SK-N-SH (cell line): ENCODE measurements around the gene AKAP12. TPM values are rescaled to one million over a fixed set of nuclear protein-coding genes. Genes with fewer than 3 reads are reported as not detected.

Source experiments
- CTCF ChIA-PET: fragments of 300-600, 350-600 bp; formaldehyde crosslinking; extraction: SDS; loops from one replicate; lab custom pipeline; 2021; lab: Yijun Ruan, JAX
- POLR2A ChIA-PET: fragments of 350-600 bp; sonication (Branson Sonifier 250); formaldehyde crosslinking; extraction: SDS; loops from one replicate; lab custom pipeline; 2020; ENCODE audit warnings: antibody characterized with exemption, inconsistent platforms; lab: Yijun Ruan, JAX
- DNase-seq: peaks from one replicate; pipeline ENCODE4 v3.0.0; 2012
- H2AFZ ChIP-seq: fragments of 200-600 bp; sonication (generic); 2 replicates; pipeline ENCODE4 v1.8.1; 2016; ENCODE audit warnings: antibody characterized with exemption, mild to moderate bottlenecking, low read depth
- H3F3A ChIP-seq: fragments of 200-600 bp; sonication (generic); replicated peaks from 2 replicates; pipeline ENCODE3; 2016; ENCODE audit warnings: antibody characterized with exemption, mild to moderate bottlenecking; ENCODE audit not compliant: insufficient read depth
- H3K27ac ChIP-seq, 2 experiments: fragments of 200-500 bp in 1 of 2; fragments of 200-600 bp in 1 of 2; sonication (Bioruptor generic) in 1 of 2; sonication (generic), shearing (Covaris generic) in 1 of 2; 2 replicates each; pipeline versions ENCODE4 v1.5.1 to v1.6.1; 2014 to 2016; ENCODE audit warnings: low read depth in 2 of 2, inconsistent platforms in 1 of 2, low read length in 1 of 2, mild to moderate bottlenecking in 1 of 2, mixed read lengths in 1 of 2
- H3K27me3 ChIP-seq: fragments of 200-600 bp; sonication (generic), shearing (Covaris generic); 2 replicates; pipeline ENCODE4 v1.6.1; 2016; ENCODE audit warnings: mixed run types; ENCODE audit not compliant: insufficient read depth
- H3K36me3 ChIP-seq, 2 experiments: fragments of 200-500 bp in 1 of 2; fragments of 200-600 bp in 1 of 2; sonication (Bioruptor generic) in 1 of 2; sonication (generic) in 1 of 2; replicated peaks in 1 of 2; 2 replicates each; pipeline versions ENCODE3 to v1.5.1; 2014 to 2016; ENCODE audit warnings: low read length in 1 of 2, mild to moderate bottlenecking in 1 of 2; ENCODE audit not compliant: insufficient read depth in 2 of 2, control insufficient read depth in 1 of 2
- H3K4me1 ChIP-seq, 2 experiments: fragments of 200-500 bp in 1 of 2; fragments of 200-600 bp in 1 of 2; sonication (Bioruptor generic) in 1 of 2; sonication (generic), shearing (Covaris generic) in 1 of 2; 2 replicates each; pipeline versions ENCODE4 v1.5.1 to v1.6.1; 2014 to 2016; ENCODE audit warnings: low read depth in 1 of 2, low read length in 1 of 2, mixed run types in 1 of 2; ENCODE audit not compliant: insufficient read depth in 2 of 2, control insufficient read depth in 1 of 2
- H3K4me2 ChIP-seq: fragments of 200-600 bp; sonication (generic), shearing (Covaris generic); 2 replicates; pipeline ENCODE4 v1.6.1; 2017; ENCODE audit warnings: mixed run types
- H3K4me3 ChIP-seq, 2 experiments: fragments of 200-500 bp in 1 of 2; fragments of 200-600 bp in 1 of 2; sonication (Bioruptor generic) in 1 of 2; sonication (generic), shearing (Covaris generic) in 1 of 2; 2 replicates each; pipeline versions ENCODE4 v1.5.1 to v1.8.1; 2014 to 2016; ENCODE audit warnings: low read depth in 2 of 2, inconsistent platforms in 1 of 2, low read length in 1 of 2, mild to moderate bottlenecking in 1 of 2, mixed read lengths in 1 of 2, moderate library complexity in 1 of 2
- H3K79me2 ChIP-seq: fragments of 200-600 bp; sonication (generic); 2 replicates; pipeline ENCODE4 v1.8.1; 2017; ENCODE audit warnings: mild to moderate bottlenecking; ENCODE audit not compliant: insufficient read depth
- H3K9ac ChIP-seq: fragments of 200-600 bp; sonication (generic); 2 replicates; pipeline ENCODE4 v1.6.1; 2017; ENCODE audit warnings: mixed run types
- H3K9me2 ChIP-seq: fragments of 200-600 bp; sonication (generic); 2 replicates; pipeline ENCODE4 v1.6.1; 2017; ENCODE audit warnings: mixed run types
- H3K9me3 ChIP-seq: fragments of 200-600 bp; sonication (generic); 2 replicates; pipeline ENCODE4 v1.6.1; 2017; ENCODE audit warnings: mixed run types, mild to moderate bottlenecking, moderate library complexity
- H4K20me1 ChIP-seq: fragments of 200-600 bp; sonication (generic); 2 replicates; pipeline ENCODE4 v1.6.1; 2017; ENCODE audit warnings: mild to moderate bottlenecking, mixed run types; ENCODE audit not compliant: insufficient read depth
- CHD2 ChIP-seq: fragments of 150-350 bp; IDR thresholded peaks from 2 replicates; pipeline ENCODE4 v1.6.1; 2018; ENCODE audit warnings: low read length; ENCODE audit not compliant: partially characterized antibody
- ELF1 ChIP-seq: IDR thresholded peaks from 2 replicates; pipeline ENCODE4 v1.4.0; 2012
- EP300 ChIP-seq, 2 experiments: IDR thresholded peaks; 2 replicates each; pipeline versions ENCODE4 v1.4.0 to v1.6.1; 2012; ENCODE audit warnings: borderline replicate concordance in 1 of 2, low read depth in 1 of 2, low read length in 1 of 2
- FOSL2 ChIP-seq: IDR thresholded peaks from 2 replicates; pipeline ENCODE4 v1.4.0; 2012; ENCODE audit warnings: low read depth, mild to moderate bottlenecking, moderate library complexity, borderline replicate concordance
- FOXJ3 ChIP-seq: sonication (generic); formaldehyde crosslinking; IDR thresholded peaks from 2 replicates; pipeline ENCODE4 v1.5.1; 2020; ENCODE audit warnings: mild to moderate bottlenecking, missing genetic modification reagents
- FOXM1 ChIP-seq: IDR thresholded peaks from 2 replicates; pipeline ENCODE4 v1.4.0; 2012; ENCODE audit warnings: low read depth, mild to moderate bottlenecking
- GABPA ChIP-seq: IDR thresholded peaks from 2 replicates; pipeline ENCODE4 v1.4.0; 2012; ENCODE audit warnings: low read depth, mild to moderate bottlenecking
- GATA2 ChIP-seq: sonication (generic); formaldehyde crosslinking; IDR thresholded peaks from 2 replicates; pipeline ENCODE4 v1.5.0; 2020; ENCODE audit warnings: mild to moderate bottlenecking, missing genetic modification reagents
- MEF2A ChIP-seq: IDR thresholded peaks from 2 replicates; pipeline ENCODE4 v1.4.0; 2012; ENCODE audit warnings: low read depth, borderline replicate concordance
- NFIC ChIP-seq: IDR thresholded peaks from 2 replicates; pipeline ENCODE4 v1.4.0; 2012; ENCODE audit warnings: borderline replicate concordance
- RCOR1 ChIP-seq: fragments of 150-350 bp; IDR thresholded peaks from 2 replicates; pipeline ENCODE4 v1.6.1; 2017; ENCODE audit warnings: antibody characterized with exemption, low read length
- RXRA ChIP-seq: IDR thresholded peaks from 2 replicates; pipeline ENCODE4 v1.4.0; 2012; ENCODE audit warnings: low read depth, mild to moderate bottlenecking, borderline replicate concordance
- SIN3A ChIP-seq: IDR thresholded peaks from 2 replicates; pipeline ENCODE4 v1.6.1; 2012; ENCODE audit warnings: low read depth, mild to moderate bottlenecking, low read length, moderate library complexity, borderline replicate concordance
- TAF1 ChIP-seq: IDR thresholded peaks from 2 replicates; pipeline ENCODE4 v1.6.1; 2012; ENCODE audit warnings: low read depth, mild to moderate bottlenecking, low read length, moderate library complexity, borderline replicate concordance
- TCF12 ChIP-seq: IDR thresholded peaks from 2 replicates; pipeline ENCODE4 v1.4.0; 2012
- TEAD4 ChIP-seq: IDR thresholded peaks from 2 replicates; pipeline ENCODE4 v1.4.0; 2012; ENCODE audit warnings: mild to moderate bottlenecking, borderline replicate concordance; ENCODE audit not compliant: insufficient read depth
- YY1 ChIP-seq: IDR thresholded peaks from 2 replicates; pipeline ENCODE4 v1.4.0; 2012; ENCODE audit warnings: low read depth, mild to moderate bottlenecking
- WGBS: methylation state at CpG from one replicate; pipeline ENCODE4 v1.1.6; 2017; ENCODE audit warnings: low lambda C conversion rate; 5-methylcytosine and 5-hydroxymethylcytosine counted together
- polyA plus RNA-seq, 3 experiments: library from polyadenylated mRNA; depleted of rRNA; stranded (reverse); fragments of >200 nt; gene quantifications; 2 replicates each; pipeline ENCODE4 v1.2.3, GENCODE V29; 2012
- TF ChIP-seq, protein P1 (sequence below): fragments of 150-350 bp; IDR thresholded peaks from 2 replicates; pipeline ENCODE4 v1.6.1; 2017; ENCODE audit warnings: antibody characterized with exemption, low read length, low read depth, borderline replicate concordance
- TF ChIP-seq, protein P2 (sequence below): fragments of 150-350 bp; IDR thresholded peaks from 2 replicates; pipeline ENCODE4 v1.6.1; 2016; ENCODE audit warnings: mild to moderate bottlenecking, low read depth, low read length
- TF ChIP-seq, protein P3 (sequence below): IDR thresholded peaks from 2 replicates; pipeline ENCODE4 v1.6.1; 2012; ENCODE audit warnings: mild to moderate bottlenecking, low read depth, low read length, moderate library complexity

AKAP12 gene
- polyA plus RNA-seq, 1 of the 3 experiments (the other 2 are of a cell fraction): 46.5 TPM

DNA sequence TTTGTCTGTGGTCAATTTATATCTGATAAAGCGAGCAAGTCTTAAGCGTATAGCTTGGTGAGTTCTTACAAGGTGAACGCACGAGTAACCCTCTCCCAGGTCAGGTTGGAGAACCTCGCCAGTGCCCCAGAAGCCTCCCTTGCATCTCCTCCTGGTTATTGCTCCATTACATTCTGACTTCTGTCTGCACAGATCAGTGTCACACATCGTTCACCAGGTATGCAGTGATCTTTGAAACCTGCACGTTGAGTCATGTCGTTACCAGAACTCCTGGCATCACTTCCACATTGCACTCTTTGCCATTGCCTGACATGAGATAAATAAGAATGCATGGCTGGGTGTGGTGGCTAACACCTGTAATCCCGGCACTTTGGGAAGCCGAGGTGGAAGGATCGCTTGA lies 44.2 kb downstream of the AKAP12 start (continued):
- TF ChIP-seq FOXM1: no peak
- TF ChIP-seq, protein P1, sequence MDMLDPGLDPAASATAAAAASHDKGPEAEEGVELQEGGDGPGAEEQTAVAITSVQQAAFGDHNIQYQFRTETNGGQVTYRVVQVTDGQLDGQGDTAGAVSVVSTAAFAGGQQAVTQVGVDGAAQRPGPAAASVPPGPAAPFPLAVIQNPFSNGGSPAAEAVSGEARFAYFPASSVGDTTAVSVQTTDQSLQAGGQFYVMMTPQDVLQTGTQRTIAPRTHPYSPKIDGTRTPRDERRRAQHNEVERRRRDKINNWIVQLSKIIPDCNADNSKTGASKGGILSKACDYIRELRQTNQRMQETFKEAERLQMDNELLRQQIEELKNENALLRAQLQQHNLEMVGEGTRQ: no peak
- TF ChIP-seq FOXJ3 (CRISPR knock-in tag): no peak
- TF ChIP-seq TEAD4: no peak

DNA sequence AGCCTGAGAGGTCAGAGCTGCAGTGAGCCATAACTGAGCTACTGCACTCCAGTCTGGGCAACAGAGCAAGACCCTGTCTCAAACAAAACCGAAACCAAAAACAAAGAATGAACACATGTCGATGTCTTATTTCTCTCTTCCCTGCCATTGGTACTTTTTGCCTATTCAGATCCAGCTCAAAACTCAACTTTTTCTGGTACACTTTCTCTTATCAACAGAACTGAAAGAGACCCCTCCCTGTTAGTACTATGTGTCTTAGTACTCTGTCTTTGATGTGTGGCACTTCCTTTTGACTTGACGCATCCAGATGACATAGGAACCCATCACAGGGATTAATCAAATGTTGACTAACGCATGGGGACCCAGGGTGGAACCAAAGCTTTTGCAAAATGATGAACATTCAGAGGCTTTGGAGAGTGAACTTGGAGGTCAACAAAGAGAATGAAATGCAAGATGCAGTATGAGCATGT lies 44.8 kb downstream of the AKAP12 start:
- peaks cover 6% of the 10 kb centered on the region for H3F3A ChIP-seq
- H3K4me2 ChIP-seq: peak overlapping the region; percentile 30; the same call in 1 of the 2 replicates
- TF ChIP-seq SIN3A (no peak), NFIC (no peak), FOSL2 (no peak), CHD2 (no peak), RCOR1 (no peak), FOXJ3 (CRISPR knock-in tag) (no peak), GABPA (no peak), GATA2 (no peak), MEF2A (no peak), TEAD4 (no peak), YY1 (no peak), TAF1 (no peak), TCF12 (no peak), EP300 (IDR thresholded peaks at IDR 0.05; ENCODE audit: borderline replicate concordance in 1 of 2, low read depth in 1 of 2, low read length in 1 of 2) (no peak), RXRA (no peak), ELF1 (no peak)
- TF ChIP-seq, protein P2, sequence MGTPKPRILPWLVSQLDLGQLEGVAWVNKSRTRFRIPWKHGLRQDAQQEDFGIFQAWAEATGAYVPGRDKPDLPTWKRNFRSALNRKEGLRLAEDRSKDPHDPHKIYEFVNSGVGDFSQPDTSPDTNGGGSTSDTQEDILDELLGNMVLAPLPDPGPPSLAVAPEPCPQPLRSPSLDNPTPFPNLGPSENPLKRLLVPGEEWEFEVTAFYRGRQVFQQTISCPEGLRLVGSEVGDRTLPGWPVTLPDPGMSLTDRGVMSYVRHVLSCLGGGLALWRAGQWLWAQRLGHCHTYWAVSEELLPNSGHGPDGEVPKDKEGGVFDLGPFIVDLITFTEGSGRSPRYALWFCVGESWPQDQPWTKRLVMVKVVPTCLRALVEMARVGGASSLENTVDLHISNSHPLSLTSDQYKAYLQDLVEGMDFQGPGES: no peak
- TF ChIP-seq, protein P3, sequence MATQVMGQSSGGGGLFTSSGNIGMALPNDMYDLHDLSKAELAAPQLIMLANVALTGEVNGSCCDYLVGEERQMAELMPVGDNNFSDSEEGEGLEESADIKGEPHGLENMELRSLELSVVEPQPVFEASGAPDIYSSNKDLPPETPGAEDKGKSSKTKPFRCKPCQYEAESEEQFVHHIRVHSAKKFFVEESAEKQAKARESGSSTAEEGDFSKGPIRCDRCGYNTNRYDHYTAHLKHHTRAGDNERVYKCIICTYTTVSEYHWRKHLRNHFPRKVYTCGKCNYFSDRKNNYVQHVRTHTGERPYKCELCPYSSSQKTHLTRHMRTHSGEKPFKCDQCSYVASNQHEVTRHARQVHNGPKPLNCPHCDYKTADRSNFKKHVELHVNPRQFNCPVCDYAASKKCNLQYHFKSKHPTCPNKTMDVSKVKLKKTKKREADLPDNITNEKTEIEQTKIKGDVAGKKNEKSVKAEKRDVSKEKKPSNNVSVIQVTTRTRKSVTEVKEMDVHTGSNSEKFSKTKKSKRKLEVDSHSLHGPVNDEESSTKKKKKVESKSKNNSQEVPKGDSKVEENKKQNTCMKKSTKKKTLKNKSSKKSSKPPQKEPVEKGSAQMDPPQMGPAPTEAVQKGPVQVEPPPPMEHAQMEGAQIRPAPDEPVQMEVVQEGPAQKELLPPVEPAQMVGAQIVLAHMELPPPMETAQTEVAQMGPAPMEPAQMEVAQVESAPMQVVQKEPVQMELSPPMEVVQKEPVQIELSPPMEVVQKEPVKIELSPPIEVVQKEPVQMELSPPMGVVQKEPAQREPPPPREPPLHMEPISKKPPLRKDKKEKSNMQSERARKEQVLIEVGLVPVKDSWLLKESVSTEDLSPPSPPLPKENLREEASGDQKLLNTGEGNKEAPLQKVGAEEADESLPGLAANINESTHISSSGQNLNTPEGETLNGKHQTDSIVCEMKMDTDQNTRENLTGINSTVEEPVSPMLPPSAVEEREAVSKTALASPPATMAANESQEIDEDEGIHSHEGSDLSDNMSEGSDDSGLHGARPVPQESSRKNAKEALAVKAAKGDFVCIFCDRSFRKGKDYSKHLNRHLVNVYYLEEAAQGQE: no peak
- H3K4me3 ChIP-seq: no peak overlapping the region
- no peaks in the 10 kb centered on the region for H3K9me2 ChIP-seq
- no peaks in the 10 kb centered on the region for H3K36me3 ChIP-seq
- peaks cover 5 to 10% of the 10 kb centered on the region in 2 experiments; a peak in 3 of 4 replicates for H3K4me1 ChIP-seq
- H3K27ac ChIP-seq: peak overlapping the region; percentile 4 to 77; a peak in 2 of 4 replicates
- peaks cover 70% of the 10 kb centered on the region for H3K79me2 ChIP-seq
- 0 out of 2 replicates have a peak overlapping the region, but pooled peaks have one; percentile 19 for H3K9ac ChIP-seq
- H2AFZ ChIP-seq: no peak overlapping the region
- CTCF ChIA-PET: interaction anchor here (1.0 kb wide), 1 partner anchor 40 kb away, joined by 3 read pairs; no protein-coding TSS in a partner anchor
- no peak for DNase-seq
- WGBS: 77% methylated on average over 4 of the region's 4 CpGs
- POLR2A ChIA-PET: no interaction called here
- H3K27me3 ChIP-seq: no peaks in the 10 kb centered on the region
- no peaks in the 10 kb centered on the region for H4K20me1 ChIP-seq
- no peaks in the 10 kb centered on the region for H3K9me3 ChIP-seq
